ENCODE measurements around the gene NPHS1. TPM values are rescaled to one million over a fixed set of nuclear protein-coding genes. Genes with fewer than 3 reads are reported as not detected.

Gene NPHS1
- total RNA-seq (2014; rRNA removed; shearing (Covaris generic)) (not detected in 2 replicates), polyA plus RNA-seq (2016; fragmentation: Nextera tagmentation; extraction: Ambion mirVana) (not detected in 2 replicates)

- Histone ChIP-seq H3K9me3 (ENCODE audit: low read depth) (no peaks in the 10 kb centered on the region), H3F3A (ENCODE audit: insufficient read depth) (no peaks in the 10 kb centered on the region), H3K27me3 (replicated peaks; ENCODE audit: insufficient read depth) (peaks cover 78% of the 10 kb centered on the region), H3K36me3 (ENCODE audit: low read depth) (no peaks in the 10 kb centered on the region), H3K4me1 (ENCODE audit: insufficient read depth) (no peaks in the 10 kb centered on the region), H3K4me3 (no peak within 1 kb of the TSS), H3K9me2 (ENCODE audit: insufficient read depth) (no peaks in the 10 kb centered on the region), H4K20me1 (ENCODE audit: insufficient read depth) (no peaks in the 10 kb centered on the region), H3K4me2 (ENCODE audit: unreplicated experiment) (no peak within 1 kb of the TSS), H3K79me2 (ENCODE audit: insufficient read depth) (no peaks in the 10 kb centered on the region), H2AFZ (no peak within 1 kb of the TSS), H3K27ac (no peak within 1 kb of the TSS), H3K9ac (no peak within 1 kb of the TSS)
- DNase-seq: no peak
- WGBS, 2 experiments (ENCODE audit: low coverage in 1 of 2, low lambda C conversion rate in 2 of 2, missing lambda C conversion rate in 2 of 2): 28 to 32% methylated on average over 8 to 9 of the region's 9 CpGs
- in situ Hi-C loops (cut with MboI): no loop called here
- TF ChIP-seq EZH2 (IDR thresholded peaks at IDR 0.05; ENCODE audit: insufficient read depth, poor library complexity, severe bottlenecking): no peak
- no peak for TF ChIP-seq EZH2phosphoT487 (IDR thresholded peaks at IDR 0.05; ENCODE audit: insufficient read depth, low read depth)
These were observed at the start of gene NPHS1 for GRCh38 chr19:35852029-35852780. Gene NPHS1, minus strand, starts transcription at chr19:35852504. Its CDS starts 667 bp downstream, at chr19:35851837.

- 41 to 56% methylated on average over 2 of the region's 2 CpGs for WGBS, 2 experiments (ENCODE audit: low coverage in 1 of 2, low lambda C conversion rate in 2 of 2, missing lambda C conversion rate in 2 of 2)
These were observed 48.8 kb upstream of the NPHS1 start for GRCh38 chr19:35901055-35901644.

GRCh38 chr19:35899547-35900214 is 47.4 kb upstream of the NPHS1 start:
- peak overlapping the region; percentile 87 for H3K9ac ChIP-seq
- in situ Hi-C loops (cut with MboI): no loop called here
- WGBS, 2 experiments (ENCODE audit: low coverage in 1 of 2, low lambda C conversion rate in 2 of 2, missing lambda C conversion rate in 2 of 2): 1 to 2% methylated on average over 21 to 26 of the region's 43 CpGs

More at GRCh38 chr19:35901055-35901644, 48.8 kb upstream of the NPHS1 start:
- no peak for TF ChIP-seq EZH2phosphoT487 (IDR thresholded peaks at IDR 0.05; ENCODE audit: insufficient read depth, low read depth)
- TF ChIP-seq EZH2 (IDR thresholded peaks at IDR 0.05; ENCODE audit: insufficient read depth, poor library complexity, severe bottlenecking): no peak
- H3K4me3 ChIP-seq: peak overlapping the region; percentile 99
- peak overlapping the region; percentile 93 for H3K4me2 ChIP-seq (ENCODE audit: unreplicated experiment)
- peak overlapping the region; percentile 96 for H3K27ac ChIP-seq
- H3K9me2 ChIP-seq (ENCODE audit: insufficient read depth): no peaks in the 10 kb centered on the region
- peaks cover 28% of the 10 kb centered on the region for H3K79me2 ChIP-seq (ENCODE audit: insufficient read depth)
- H2AFZ ChIP-seq: peak overlapping the region; percentile 83; the same call in 1 of the 2 replicates
- in situ Hi-C loops (cut with MboI): no loop called here
- no peaks in the 10 kb centered on the region for H3K9me3 ChIP-seq (ENCODE audit: low read depth)
- no peaks in the 10 kb centered on the region for H3K36me3 ChIP-seq (ENCODE audit: low read depth)
- H4K20me1 ChIP-seq (ENCODE audit: insufficient read depth): no peaks in the 10 kb centered on the region
- H3K27me3 ChIP-seq (replicated peaks; ENCODE audit: insufficient read depth): no peaks in the 10 kb centered on the region
- peaks cover 18% of the 10 kb centered on the region for H3F3A ChIP-seq (ENCODE audit: insufficient read depth)
- peak overlapping the region; percentile 87 for H3K9ac ChIP-seq
- DNase-seq: peak; percentile 88
- peaks cover 26% of the 10 kb centered on the region for H3K4me1 ChIP-seq (ENCODE audit: insufficient read depth)

GRCh38 chr19:35898499-35898809 is 46.1 kb upstream of the NPHS1 start:
- peak overlapping the region; percentile 87 for H3K9ac ChIP-seq
- WGBS, 2 experiments (ENCODE audit: low coverage in 1 of 2, low lambda C conversion rate in 2 of 2, missing lambda C conversion rate in 2 of 2): 3 to 5% methylated on average over 16 to 17 of the region's 17 CpGs
- in situ Hi-C loops (cut with MboI): no loop called here
- DNase-seq: no peak
- peaks cover 28% of the 10 kb centered on the region for H3K79me2 ChIP-seq (ENCODE audit: insufficient read depth)
- H3K4me3 ChIP-seq: peak overlapping the region; percentile 99
- peaks cover 18% of the 10 kb centered on the region for H3F3A ChIP-seq (ENCODE audit: insufficient read depth)
- peak overlapping the region; percentile 83 for H2AFZ ChIP-seq
- H3K36me3 ChIP-seq (ENCODE audit: low read depth): peaks cover 12% of the 10 kb centered on the region; the same call in 1 of the 2 replicates
- peak overlapping the region; percentile 96 for H3K27ac ChIP-seq
- no peaks in the 10 kb centered on the region for H3K27me3 ChIP-seq (replicated peaks; ENCODE audit: insufficient read depth)
- no peaks in the 10 kb centered on the region for H3K9me2 ChIP-seq (ENCODE audit: insufficient read depth)
- peaks cover 24% of the 10 kb centered on the region for H3K4me1 ChIP-seq (ENCODE audit: insufficient read depth)
- TF ChIP-seq EZH2 (IDR thresholded peaks at IDR 0.05; ENCODE audit: insufficient read depth, poor library complexity, severe bottlenecking) (no peak), EZH2phosphoT487 (IDR thresholded peaks at IDR 0.05; ENCODE audit: insufficient read depth, low read depth) (no peak)
- H3K9me3 ChIP-seq (ENCODE audit: low read depth): no peaks in the 10 kb centered on the region
- H3K4me2 ChIP-seq (ENCODE audit: unreplicated experiment): peak overlapping the region; percentile 93
- no peaks in the 10 kb centered on the region for H4K20me1 ChIP-seq (ENCODE audit: insufficient read depth)

More at GRCh38 chr19:35899547-35900214, 47.4 kb upstream of the NPHS1 start:
- peaks cover under 1% of the 10 kb centered on the region; the same call in 1 of the 2 replicates for H3K36me3 ChIP-seq (ENCODE audit: low read depth)
- H3K9me3 ChIP-seq (ENCODE audit: low read depth): no peaks in the 10 kb centered on the region
- TF ChIP-seq EZH2phosphoT487 (IDR thresholded peaks at IDR 0.05; ENCODE audit: insufficient read depth, low read depth) (no peak), EZH2 (IDR thresholded peaks at IDR 0.05; ENCODE audit: insufficient read depth, poor library complexity, severe bottlenecking) (no peak)
- peak overlapping the region; percentile 99 for H3K4me3 ChIP-seq
- peak overlapping the region; percentile 96 for H3K27ac ChIP-seq
- peak; percentile 94 for DNase-seq
- H4K20me1 ChIP-seq (ENCODE audit: insufficient read depth): no peaks in the 10 kb centered on the region
- peak overlapping the region; percentile 83 for H2AFZ ChIP-seq
- H3K4me2 ChIP-seq (ENCODE audit: unreplicated experiment): peak overlapping the region; percentile 93
- peaks cover 26% of the 10 kb centered on the region for H3K4me1 ChIP-seq (ENCODE audit: insufficient read depth)
- H3K79me2 ChIP-seq (ENCODE audit: insufficient read depth): peaks cover 28% of the 10 kb centered on the region
- H3K9me2 ChIP-seq (ENCODE audit: insufficient read depth): no peaks in the 10 kb centered on the region
- no peaks in the 10 kb centered on the region for H3K27me3 ChIP-seq (replicated peaks; ENCODE audit: insufficient read depth)
- H3F3A ChIP-seq (ENCODE audit: insufficient read depth): peaks cover 13% of the 10 kb centered on the region
